HepG2 (cell line): ENCODE data around the gene SNHG17. TPM values are rescaled to one million over a fixed set of nuclear protein-coding genes. Genes with fewer than 3 reads are reported as not detected.

Source experiments
- AKNA ChIP-seq: sonication (generic); formaldehyde crosslinking; IDR thresholded peaks from 2 replicates; pipeline ENCODE4 v1.4.0; 2020; ENCODE audit warnings: missing genetic modification reagents, borderline replicate concordance
- CBX1 ChIP-seq: IDR thresholded peaks from one replicate; pipeline ENCODE4 v1.6.1; 2016; ENCODE audit warnings: antibody characterized with exemption, low read depth
- ELF1 ChIP-seq: sonication (generic); formaldehyde crosslinking; IDR thresholded peaks from 2 replicates; pipeline ENCODE4 v1.4.0; 2020; ENCODE audit warnings: missing genetic modification reagents
- HBP1 ChIP-seq: IDR thresholded peaks from 2 replicates; pipeline ENCODE4 v1.6.1; 2016; ENCODE audit warnings: low read depth, control low read depth
- JARID2 ChIP-seq: sonication (generic); formaldehyde crosslinking; IDR thresholded peaks from 2 replicates; pipeline ENCODE4 v1.8.1; 2023; ENCODE audit warnings: missing genetic modification reagents, inconsistent platforms; ENCODE audit not compliant: insufficient replicate concordance
- KDM5A ChIP-seq: fragments of 200-600 bp; sonication (generic); IDR thresholded peaks from 2 replicates; pipeline ENCODE4 v1.7.0; 2018; ENCODE audit warnings: antibody characterized with exemption, mild to moderate bottlenecking, low read length, borderline replicate concordance
- MED1 ChIP-seq: sonication (generic); formaldehyde crosslinking; IDR thresholded peaks from 2 replicates; pipeline ENCODE4 v1.4.0; 2020; ENCODE audit warnings: missing genetic modification reagents
- NFIB ChIP-seq: sonication (generic); formaldehyde crosslinking; IDR thresholded peaks from 2 replicates; pipeline ENCODE4 v1.9.0; 2021; ENCODE audit warnings: missing genetic modification reagents, mild to moderate bottlenecking, borderline replicate concordance
- NKX3-1 ChIP-seq: sonication (generic); formaldehyde crosslinking; IDR thresholded peaks from 2 replicates; pipeline ENCODE4 v1.5.0; 2020; ENCODE audit warnings: missing genetic modification reagents
- RXRA ChIP-seq: sonication (generic); formaldehyde crosslinking; IDR thresholded peaks from 2 replicates; pipeline ENCODE4 v1.5.1; 2020; ENCODE audit warnings: missing genetic modification reagents
- SAP130 ChIP-seq: IDR thresholded peaks from 2 replicates; pipeline ENCODE4 v1.6.1; 2016; ENCODE audit warnings: low read depth
- XBP1 ChIP-seq: sonication (generic); formaldehyde crosslinking; IDR thresholded peaks from 2 replicates; pipeline ENCODE4 v1.5.0; 2020; ENCODE audit warnings: missing genetic modification reagents
- ZBTB43 ChIP-seq: sonication (generic); formaldehyde crosslinking; conservative IDR thresholded peaks from 2 replicates; pipeline ENCODE4 v1.4.0; 2020; ENCODE audit warnings: missing genetic modification reagents
- ZFP90 ChIP-seq: sonication (generic); formaldehyde crosslinking; IDR thresholded peaks from 2 replicates; pipeline ENCODE4 v1.8.0; 2022; ENCODE audit warnings: missing genetic modification reagents, mild to moderate bottlenecking, inconsistent platforms, borderline replicate concordance
- ZNF10 ChIP-seq: sonication (generic); formaldehyde crosslinking; IDR thresholded peaks from 2 replicates; pipeline ENCODE4 v1.4.0; 2020; ENCODE audit warnings: mild to moderate bottlenecking, low read depth, missing genetic modification reagents, borderline replicate concordance
- ZNF678 ChIP-seq: sonication (generic); formaldehyde crosslinking; IDR thresholded peaks from 2 replicates; pipeline ENCODE4 v1.4.0; 2020; ENCODE audit warnings: mild to moderate bottlenecking, missing genetic modification reagents
- ZNF703 ChIP-seq: sonication (generic); formaldehyde crosslinking; IDR thresholded peaks from 2 replicates; pipeline ENCODE4 v1.5.1; 2020; ENCODE audit warnings: missing genetic modification reagents, mild to moderate bottlenecking, moderate library complexity, borderline replicate concordance
- ZNF816 ChIP-seq: sonication (generic); formaldehyde crosslinking; IDR thresholded peaks from 2 replicates; pipeline ENCODE4 v1.8.0; 2022; ENCODE audit warnings: missing genetic modification reagents, mild to moderate bottlenecking, borderline replicate concordance
- polyA plus RNA-seq, 8 experiments: library from polyadenylated mRNA; depleted of rRNA in 3 of 8; stranded (reverse) in 7 of 8; unstranded in 1 of 8; fragments of >200 nt; fragmentation: Illumina TruSeq in 4 of 8; extraction: Trizol in 4 of 8; gene quantifications; 2 replicates each; pipeline versions ENCODE4 v1.2.1 to v1.2.3, GENCODE V29; 2011 to 2016; ENCODE audit warnings: low read depth in 4 of 8, missing spikeins in 1 of 8, mixed read lengths in 1 of 8; ENCODE audit not compliant: insufficient read depth in 1 of 8
- total RNA-seq, 5 experiments: library from RNA; depleted of rRNA; stranded (reverse); fragments of >200 nt; fragmentation: Illumina TruSeq; extraction: Trizol; gene quantifications; 2 replicates each; pipeline ENCODE4 v1.2.3, GENCODE V29; 2016; ENCODE audit warnings: low read depth in 1 of 5
- TF ChIP-seq, protein P1 (sequence below): sonication (generic); formaldehyde crosslinking; IDR thresholded peaks from 2 replicates; pipeline ENCODE4 v1.4.0; 2020; ENCODE audit warnings: missing genetic modification reagents
- TF ChIP-seq, protein P2 (sequence below): sonication (generic); formaldehyde crosslinking; IDR thresholded peaks from 2 replicates; pipeline ENCODE4 v1.8.0; 2022; ENCODE audit warnings: mild to moderate bottlenecking, missing genetic modification reagents, moderate library complexity

Gene SNHG17
- total and polyA plus RNA-seq, 2 of the 13 experiments (the other 11 are each of a cell fraction or from before 2014, with no cell fraction given) = 26.2 to 41.2 TPM

- TF ChIP-seq, protein P1, sequence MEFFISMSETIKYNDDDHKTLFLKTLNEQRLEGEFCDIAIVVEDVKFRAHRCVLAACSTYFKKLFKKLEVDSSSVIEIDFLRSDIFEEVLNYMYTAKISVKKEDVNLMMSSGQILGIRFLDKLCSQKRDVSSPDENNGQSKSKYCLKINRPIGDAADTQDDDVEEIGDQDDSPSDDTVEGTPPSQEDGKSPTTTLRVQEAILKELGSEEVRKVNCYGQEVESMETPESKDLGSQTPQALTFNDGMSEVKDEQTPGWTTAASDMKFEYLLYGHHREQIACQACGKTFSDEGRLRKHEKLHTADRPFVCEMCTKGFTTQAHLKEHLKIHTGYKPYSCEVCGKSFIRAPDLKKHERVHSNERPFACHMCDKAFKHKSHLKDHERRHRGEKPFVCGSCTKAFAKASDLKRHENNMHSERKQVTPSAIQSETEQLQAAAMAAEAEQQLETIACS (CRISPR knock-in tag) = no peak
- TF ChIP-seq XBP1 (CRISPR knock-in tag) (0 out of 2 replicates have a peak, but pooled peaks have one; percentile 40), NFIB (CRISPR knock-in tag) (no peak), MED1 (CRISPR knock-in tag) (0 out of 2 replicates have a peak, but pooled peaks have one; percentile 42), CBX1 (no peak), ZBTB43 (no peak), ZNF678 (CRISPR knock-in tag) (no peak), RXRA (no peak), ELF1 (CRISPR knock-in tag) (peak; percentile 50; the same call in 1 of the 2 replicates), SAP130 (CRISPR knock-in tag) (peak; percentile 65), KDM5A (no peak), ZNF10 (CRISPR knock-in tag) (no peak), ZNF816 (CRISPR knock-in tag) (peak; percentile 44; the same call in 1 of the 2 replicates), JARID2 (CRISPR knock-in tag) (no peak), ZNF703 (CRISPR knock-in tag) (no peak), HBP1 (CRISPR knock-in tag) (no peak), ZFP90 (no peak), NKX3-1 (CRISPR knock-in tag) (0 out of 2 replicates have a peak, but pooled peaks have one; percentile 34), AKNA (CRISPR knock-in tag) (no peak)
- TF ChIP-seq, protein P2, sequence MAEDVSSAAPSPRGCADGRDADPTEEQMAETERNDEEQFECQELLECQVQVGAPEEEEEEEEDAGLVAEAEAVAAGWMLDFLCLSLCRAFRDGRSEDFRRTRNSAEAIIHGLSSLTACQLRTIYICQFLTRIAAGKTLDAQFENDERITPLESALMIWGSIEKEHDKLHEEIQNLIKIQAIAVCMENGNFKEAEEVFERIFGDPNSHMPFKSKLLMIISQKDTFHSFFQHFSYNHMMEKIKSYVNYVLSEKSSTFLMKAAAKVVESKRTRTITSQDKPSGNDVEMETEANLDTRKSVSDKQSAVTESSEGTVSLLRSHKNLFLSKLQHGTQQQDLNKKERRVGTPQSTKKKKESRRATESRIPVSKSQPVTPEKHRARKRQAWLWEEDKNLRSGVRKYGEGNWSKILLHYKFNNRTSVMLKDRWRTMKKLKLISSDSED (CRISPR knock-in tag) = no peak
These were observed 25.0 kb upstream of the SNHG17 start (continued) for GRCh38 chr20:38460040-38460623.
